H1 (cell line): ENCODE results near the gene ARHGAP18. TPM values are rescaled to one million over a fixed set of nuclear protein-coding genes. Genes with fewer than 3 reads are reported as not detected.

Source experiments
- CTCF ChIA-PET: fragments of 300-600 bp; sonication (Branson Sonifier 250); formaldehyde crosslinking; loops from one replicate; lab custom pipeline; 2021; ENCODE audit not compliant: partially characterized antibody; lab: Charles Lee
- POLR2A ChIA-PET: fragments of 300-600 bp; sonication (Branson Sonifier 250); formaldehyde crosslinking; loops from one replicate; lab custom pipeline; 2021; ENCODE audit warnings: inconsistent platforms; ENCODE audit not compliant: partially characterized antibody; lab: Charles Lee
- DNase-seq, 2 experiments: peaks; one replicate each; pipeline versions ENCODE4 v3.0.0 to v3.0.0-alpha.2; 2010 to 2022; ENCODE audit warnings: low spot score in 2 of 2, low read depth in 1 of 2, mixed read lengths in 1 of 2
- FAIRE-seq: peaks from 2 replicates; lab custom pipeline; 2011; peaks lifted over from hg19 to GRCh38; lab: Jason Lieb, UNC
- H2AFZ ChIP-seq: 2 replicates; pipeline ENCODE4 v1.8.1; 2012; ENCODE audit warnings: low read length, inconsistent platforms
- H2AK5ac ChIP-seq: 2 replicates; pipeline ENCODE4 v1.6.1; 2013; ENCODE audit warnings: low read depth, low read length
- H2BK120ac ChIP-seq: replicated peaks from 2 replicates; pipeline ENCODE3; 2013; ENCODE audit warnings: low read depth, low read length, inconsistent platforms
- H2BK12ac ChIP-seq: 2 replicates; pipeline ENCODE4 v1.6.1; 2013; ENCODE audit warnings: low read depth, low read length
- H2BK15ac ChIP-seq: 2 replicates; pipeline ENCODE4 v1.6.1; 2013; ENCODE audit warnings: low read length
- H2BK20ac ChIP-seq: 2 replicates; pipeline ENCODE4 v1.6.1; 2013; ENCODE audit warnings: low read length
- H2BK5ac ChIP-seq: 2 replicates; pipeline ENCODE4 v1.6.1; 2013; ENCODE audit warnings: low read depth, low read length
- H3K14ac ChIP-seq: 2 replicates; pipeline ENCODE4 v1.6.1; 2013; ENCODE audit warnings: inconsistent platforms; ENCODE audit not compliant: insufficient read length
- H3K18ac ChIP-seq: 2 replicates; pipeline ENCODE4 v1.6.1; 2013; ENCODE audit warnings: low read length; ENCODE audit errors: extremely low read depth
- H3K23ac ChIP-seq: 2 replicates; pipeline ENCODE4 v1.6.1; 2013; ENCODE audit warnings: inconsistent platforms; ENCODE audit not compliant: insufficient read length
- H3K23me2 ChIP-seq: 2 replicates; pipeline ENCODE4 v1.6.1; 2013; ENCODE audit warnings: low read depth, low read length
- H3K27ac ChIP-seq: 2 replicates; pipeline ENCODE4 v1.6.1; 2011; ENCODE audit warnings: low read depth, low read length, inconsistent platforms
- H3K27me3 ChIP-seq, 4 experiments: replicated peaks in 1 of 4; 1 replicate in 1 of 4; 2 replicates in 3 of 4; pipeline versions ENCODE4 v1.6.1 to v1.8.1; 2011 to 2013; ENCODE audit warnings: low read length in 3 of 4, mild to moderate bottlenecking in 3 of 4, inconsistent platforms in 2 of 4, mixed read lengths in 2 of 4, moderate library complexity in 1 of 4; ENCODE audit not compliant: control insufficient read depth in 3 of 4, insufficient read depth in 3 of 4; ENCODE audit errors: extremely low read depth in 1 of 4
- H3K36me3 ChIP-seq, 4 experiments: 2 replicates each; pipeline versions ENCODE4 v1.6.1 to v1.8.1; 2011 to 2013; ENCODE audit warnings: mild to moderate bottlenecking in 4 of 4, low read length in 3 of 4, moderate library complexity in 2 of 4, control low read depth in 1 of 4, inconsistent platforms in 1 of 4; ENCODE audit not compliant: insufficient read depth in 4 of 4, control insufficient read depth in 2 of 4
- H3K4ac ChIP-seq: replicated peaks from 2 replicates; pipeline ENCODE3; 2013; ENCODE audit warnings: low read length, low read depth, mixed read lengths, inconsistent platforms; ENCODE audit not compliant: insufficient read length
- H3K4me1 ChIP-seq, 4 experiments: replicated peaks in 1 of 4; 1 replicate in 1 of 4; 2 replicates in 3 of 4; pipeline versions ENCODE4 v1.6.1 to v1.8.1; 2011 to 2013; ENCODE audit warnings: low read length in 3 of 4, inconsistent platforms in 2 of 4, mixed read lengths in 1 of 4; ENCODE audit not compliant: insufficient read depth in 4 of 4, control insufficient read depth in 3 of 4
- H3K4me2 ChIP-seq, 2 experiments: 2 replicates each; pipeline versions ENCODE4 v1.6.1 to v1.8.1; 2011 to 2013; ENCODE audit warnings: low read depth in 2 of 2, low read length in 2 of 2, control low read depth in 1 of 2, inconsistent platforms in 1 of 2, mild to moderate bottlenecking in 1 of 2; ENCODE audit not compliant: insufficient read depth in 1 of 2
- H3K4me3 ChIP-seq, 4 experiments: fragments of 200-600, 300-600 bp in 1 of 4; sonication (generic), shearing (Covaris generic), sonication (Bioruptor Twin) in 1 of 4; 2 replicates each; pipeline versions ENCODE4 v1.5.1 to v1.8.1; 2011 to 2016; ENCODE audit warnings: low read length in 4 of 4, low read depth in 3 of 4, control low read depth in 2 of 4, inconsistent platforms in 2 of 4, mild to moderate bottlenecking in 2 of 4, mixed read lengths in 1 of 4, moderate library complexity in 1 of 4; ENCODE audit not compliant: insufficient read depth in 2 of 4; ENCODE audit errors: extremely low read depth in 1 of 4
- H3K56ac ChIP-seq: replicated peaks from 2 replicates; pipeline ENCODE3; 2013; ENCODE audit warnings: low read depth, mild to moderate bottlenecking, mixed read lengths, low read length, inconsistent platforms; ENCODE audit not compliant: insufficient read length
- H3K79me1 ChIP-seq: 2 replicates; pipeline ENCODE4 v1.6.1; 2013; ENCODE audit warnings: low read depth, low read length, control low read depth
- H3K79me2 ChIP-seq, 2 experiments: 2 replicates each; pipeline versions ENCODE4 v1.6.1 to v1.8.1; 2012 to 2013; ENCODE audit warnings: low read length in 2 of 2, mild to moderate bottlenecking in 2 of 2, inconsistent platforms in 1 of 2; ENCODE audit not compliant: insufficient read depth in 2 of 2, control insufficient read depth in 1 of 2
- H3K9ac ChIP-seq, 4 experiments: replicated peaks in 1 of 4; 1 replicate in 1 of 4; 2 replicates in 3 of 4; pipeline versions ENCODE4 v1.6.1 to v1.8.1; 2011 to 2013; ENCODE audit warnings: low read depth in 3 of 4, low read length in 3 of 4, control low read depth in 2 of 4, mild to moderate bottlenecking in 2 of 4, moderate library complexity in 2 of 4, inconsistent platforms in 1 of 4; ENCODE audit errors: extremely low read depth in 1 of 4
- H3K9me3 ChIP-seq, 2 experiments: 2 replicates each; pipeline versions ENCODE4 v1.6.1 to v1.8.1; 2012 to 2013; ENCODE audit warnings: mild to moderate bottlenecking in 2 of 2, moderate library complexity in 2 of 2, control low read depth in 1 of 2, inconsistent platforms in 1 of 2, low read depth in 1 of 2, low read length in 1 of 2, mixed read lengths in 1 of 2; ENCODE audit not compliant: insufficient read depth in 2 of 2
- H4K20me1 ChIP-seq, 2 experiments: replicated peaks in 1 of 2; 2 replicates each; pipeline versions ENCODE3 to v1.8.1; 2011 to 2013; ENCODE audit warnings: inconsistent platforms in 2 of 2, low read length in 2 of 2, mild to moderate bottlenecking in 1 of 2; ENCODE audit not compliant: insufficient read depth in 2 of 2, control insufficient read depth in 1 of 2
- H4K5ac ChIP-seq: 2 replicates; pipeline ENCODE4 v1.6.1; 2013; ENCODE audit warnings: low read length, low read depth, mixed read lengths, inconsistent platforms; ENCODE audit not compliant: insufficient read length
- H4K8ac ChIP-seq: 2 replicates; pipeline ENCODE4 v1.8.0; 2013; ENCODE audit warnings: mild to moderate bottlenecking, moderate library complexity, low read length, inconsistent platforms; ENCODE audit not compliant: insufficient read depth; ENCODE audit errors: extremely low read depth
- H4K91ac ChIP-seq: replicated peaks from 2 replicates; pipeline ENCODE3; 2013; ENCODE audit warnings: low read length, mixed read lengths, inconsistent platforms; ENCODE audit not compliant: insufficient read length
- ATF2 ChIP-seq: IDR thresholded peaks from 2 replicates; pipeline ENCODE4 v1.6.1; 2012; ENCODE audit warnings: low read length, inconsistent platforms
- CREB1 ChIP-seq: IDR thresholded peaks from 2 replicates; pipeline ENCODE4 v1.6.1; 2012; ENCODE audit warnings: inconsistent platforms
- GABPA ChIP-seq: IDR thresholded peaks from 2 replicates; pipeline ENCODE4 v1.6.1; 2011; ENCODE audit warnings: mild to moderate bottlenecking, low read length, moderate library complexity, borderline replicate concordance; ENCODE audit not compliant: insufficient read depth
- RAD21 ChIP-seq, 2 experiments: IDR thresholded peaks in 1 of 2; conservative IDR thresholded peaks in 1 of 2; 2 replicates each; pipeline ENCODE4 v1.6.1; 2011; ENCODE audit warnings: low read depth in 2 of 2, low read length in 2 of 2, improper control_type of control experiment in 1 of 2, inconsistent platforms in 1 of 2, mild to moderate bottlenecking in 1 of 2, moderate library complexity in 1 of 2
- SP1 ChIP-seq: IDR thresholded peaks from 2 replicates; pipeline ENCODE4 v1.6.1; 2011; ENCODE audit warnings: low read depth, low read length
- SP2 ChIP-seq: IDR thresholded peaks from 2 replicates; pipeline ENCODE4 v1.6.1; 2012; ENCODE audit warnings: mild to moderate bottlenecking, low read length, inconsistent platforms
- TAF7 ChIP-seq: optimal IDR thresholded peaks from 2 replicates; pipeline ENCODE3; 2011; ENCODE audit warnings: low read depth, mild to moderate bottlenecking, inconsistent platforms, low read length, moderate library complexity, borderline replicate concordance
- WGBS, 2 experiments: shearing (Covaris generic) in 1 of 2; methylation state at CpG; one replicate each; pipeline versions ENCODE4 v1.1.6 to v1.1.7; 2013 to 2015; ENCODE audit warnings: low lambda C conversion rate in 2 of 2, mixed read lengths in 2 of 2, inconsistent platforms in 1 of 2, low coverage in 1 of 2, missing lambda C conversion rate in 1 of 2; ENCODE audit not compliant: insufficient replicate concordance in 2 of 2, insufficient coverage in 1 of 2, insufficient read length in 1 of 2; ENCODE audit errors: extremely low coverage in 1 of 2, missing lambda C conversion rate in 1 of 2; 5-methylcytosine and 5-hydroxymethylcytosine counted together
- polyA plus RNA-seq, 7 experiments: library from polyadenylated mRNA; depleted of rRNA in 3 of 7; stranded (reverse) in 5 of 7; unstranded in 2 of 7; fragments of >200 nt in 5 of 7; fragments of 200-250 nt in 2 of 7; gene quantifications; 1 replicate in 5 of 7; 2 replicates in 1 of 7; 4 replicates in 1 of 7; pipeline versions ENCODE4 v1.2.1 to v1.2.3, GENCODE V29; 2011 to 2013; ENCODE audit warnings: missing spikeins in 2 of 7, mixed read lengths in 2 of 7
- total RNA-seq: library from RNA; stranded (reverse); fragmentation: NEBNext Ultra II Directional; extraction: Animal tissue kit (Norgen Biotek cat#: 25700); gene quantifications from 2 replicates; pipeline ENCODE4 v1.2.1, GENCODE V29; 2021

Gene ARHGAP18
- total and polyA plus RNA-seq, 2 of the 8 experiments (the other 6 are each of a cell fraction or from before 2014, with no cell fraction given): 0.83 to 4.5 TPM

GRCh38 chr6:129607581-129608186 lies 102.3 kb downstream of the ARHGAP18 start:
- no peak overlapping the region for H3K18ac ChIP-seq
- no peaks in the 10 kb centered on the region for H3K27me3 ChIP-seq
- 80% methylated on average over 6 of the region's 6 CpGs; no CpG with 5 or more reads in 1 of the 2 experiments for WGBS, 2 experiments
- no peaks in the 10 kb centered on the region; a peak in 2 of 7 replicates for H3K4me1 ChIP-seq
- no peak overlapping the region for H4K5ac ChIP-seq
- no peaks in the 10 kb centered on the region for H3K23me2 ChIP-seq
- H4K91ac ChIP-seq: no peak overlapping the region
- H3K4me2 ChIP-seq: no peak overlapping the region
- no peak overlapping the region for H3K23ac ChIP-seq
- H2BK20ac ChIP-seq: no peak overlapping the region
- TF ChIP-seq CREB1 (no peak), TAF7 (no peak), SP2 (no peak), RAD21 (IDR thresholded peaks at IDR 0.05 in 1 of 2, conservative IDR thresholded peaks at IDR 0.05 in 1 of 2; ENCODE audit: low read depth in 2 of 2, low read length in 2 of 2) (no peak), GABPA (no peak), ATF2 (no peak), SP1 (no peak)
- H2AK5ac ChIP-seq: no peak overlapping the region
- H3K9ac ChIP-seq: no peak overlapping the region
- H3K4me3 ChIP-seq: no peak overlapping the region
- H3K14ac ChIP-seq: no peak overlapping the region
- FAIRE-seq (no peak), DNase-seq (no peak)
- ChIA-PET CTCF (interaction anchor here (0.6 to 3.2 kb wide), 3 partner anchors 9 to 105 kb away, joined by 3 to 11 read pairs (median 3); no protein-coding TSS in a partner anchor), POLR2A (no interaction called here)
- H4K8ac ChIP-seq: no peak overlapping the region
- H3K4ac ChIP-seq: no peak overlapping the region
- H3K79me2 ChIP-seq: no peaks in the 10 kb centered on the region
- no peak overlapping the region for H2AFZ ChIP-seq
- H4K20me1 ChIP-seq: no peaks in the 10 kb centered on the region
- H2BK120ac ChIP-seq: no peak overlapping the region
- no peak overlapping the region for H2BK5ac ChIP-seq
- no peaks in the 10 kb centered on the region for H3K36me3 ChIP-seq
- H2BK12ac ChIP-seq: no peak overlapping the region
- H3K56ac ChIP-seq: no peak overlapping the region
- H3K27ac ChIP-seq: no peak overlapping the region
- H3K79me1 ChIP-seq: no peaks in the 10 kb centered on the region
- H3K9me3 ChIP-seq: no peaks in the 10 kb centered on the region
- no peak overlapping the region for H2BK15ac ChIP-seq
